MCF 10A (cell line): ENCODE results near the gene HES7. TPM values are rescaled to one million over a fixed set of nuclear protein-coding genes. Genes with fewer than 3 reads are reported as not detected.
"Not testable (repeated sequence)": the region's sequence is repeated elsewhere in the genome, so short reads cannot be mapped to it uniquely, and the experiment has no call there.

Source experiments
- BruUV-seq: library from RNA; stranded (reverse); fragments of 400-500 nt; replicated peaks from 2 replicates; lab custom pipeline; 2021; lab: Mats Ljungman, UMichigan
- CTCF ChIA-PET: fragments of 300-600 bp; sonication (Branson Sonifier 250); formaldehyde crosslinking; extraction: SDS; loops from one replicate; lab custom pipeline; 2021; ENCODE audit warnings: antibody characterized with exemption, inconsistent platforms; lab: Yijun Ruan, JAX
- POLR2A ChIA-PET: fragments of 300-600, 350-650 bp; sonication (Branson Sonifier 250); formaldehyde crosslinking; extraction: SDS; loops from one replicate; lab custom pipeline; 2020; ENCODE audit warnings: antibody characterized with exemption, inconsistent platforms; lab: Yijun Ruan, JAX
- DNase-seq: peaks from one replicate; pipeline ENCODE4 v3.0.0-alpha.2; 2018; ENCODE audit not compliant: unreplicated experiment
- H3K27ac Mint-ChIP-seq: one replicate; pipeline ENCODE4 v1.8.0; 2022; ENCODE audit warnings: mild to moderate bottlenecking, low read depth, mixed read lengths; ENCODE audit not compliant: unreplicated experiment
- H3K27me3 Mint-ChIP-seq: one replicate; pipeline ENCODE4 v1.8.0; 2022; ENCODE audit warnings: mixed read lengths; ENCODE audit not compliant: insufficient read depth, unreplicated experiment
- H3K36me3 Mint-ChIP-seq: one replicate; pipeline ENCODE4 v1.8.0; 2022; ENCODE audit warnings: mild to moderate bottlenecking, moderate library complexity, mixed read lengths; ENCODE audit not compliant: insufficient read depth, unreplicated experiment
- H3K4me1 Mint-ChIP-seq: one replicate; pipeline ENCODE4 v1.8.0; 2022; ENCODE audit warnings: mixed read lengths; ENCODE audit not compliant: insufficient read depth, unreplicated experiment
- H3K4me3 Mint-ChIP-seq: one replicate; pipeline ENCODE4 v1.8.0; 2022; ENCODE audit warnings: mild to moderate bottlenecking, moderate library complexity, mixed read lengths; ENCODE audit not compliant: unreplicated experiment
- H3K9me3 Mint-ChIP-seq: one replicate; pipeline ENCODE4 v1.8.0; 2022; ENCODE audit warnings: mixed read lengths; ENCODE audit not compliant: unreplicated experiment
- CTCF ChIP-seq: fragments of 200-600 bp; IDR thresholded peaks from one replicate; pipeline ENCODE4 v1.8.0; 2022; ENCODE audit warnings: antibody characterized with exemption, mild to moderate bottlenecking; ENCODE audit not compliant: unreplicated experiment
- intact Hi-C: fragments of 100-400 bp; cut with micrococcal nuclease; formaldehyde crosslinking; loops from 2 replicates; pipeline ENCODE4 v1.14.1; 2022
- total RNA-seq: library from RNA; stranded (reverse); gene quantifications from 2 replicates; pipeline ENCODE4 v1.2.3, GENCODE V29; 2022

The HES7 gene
- total RNA-seq, 1 experiment from 2014 or later, result 5.9 TPM

- Mint-ChIP-seq H3K4me3 (no peak overlapping the region), H3K27ac (no peak overlapping the region), H3K4me1 (peaks cover 7% of the 10 kb centered on the region), H3K9me3 (no peaks in the 10 kb centered on the region), H3K36me3 (no peaks in the 10 kb centered on the region), H3K27me3 (no peaks in the 10 kb centered on the region)
- intact Hi-C loops, result loop anchor here (1.0 to 5.0 kb wide), 3 partner anchors 29 to 221 kb away; partner anchors contain the start of gene ALOXE3
- TF ChIP-seq CTCF, result no peak
- DNase-seq, result no peak
- CTCF ChIA-PET, result interaction anchor here (0.6 to 9.2 kb wide), 11 partner anchors 9 to 157 kb away, joined by 3 to 209 read pairs (median 3); partner anchors contain the start of gene ALOXE3
- BruUV-seq, result no TSS peak
- POLR2A ChIA-PET, result interaction anchor here (0.6 kb wide), 1 partner anchor 91 kb away, joined by 3 read pairs; no protein-coding TSS in a partner anchor
These were observed 43.1 kb downstream of the HES7 start for GRCh38 chr17:8080799-8081219.

- intact Hi-C loops, result loop anchor here (1.0 to 5.0 kb wide), 3 partner anchors 30 to 222 kb away; partner anchors contain the start of gene ALOXE3
- no peak for TF ChIP-seq CTCF
These were observed 43.6 kb downstream of the HES7 start for GRCh38 chr17:8080208-8080798.

GRCh38 chr17:8079291-8080207 lies 44.4 kb downstream of the HES7 start:
- Mint-ChIP-seq H3K4me1 (peaks cover 6% of the 10 kb centered on the region), H3K27me3 (peaks cover 11% of the 10 kb centered on the region), H3K4me3 (peak overlapping the region; percentile 61), H3K36me3 (no peaks in the 10 kb centered on the region), H3K27ac (no peak overlapping the region), H3K9me3 (no peaks in the 10 kb centered on the region)
- no TSS peak for BruUV-seq
- intact Hi-C loops, result loop anchor here (1.0 to 5.0 kb wide), 3 partner anchors 31 to 223 kb away; partner anchors contain the start of gene ALOXE3
- TF ChIP-seq CTCF, result peak; percentile 87
- peak; percentile 60 for DNase-seq
- CTCF ChIA-PET, result interaction anchor here (0.6 to 9.2 kb wide), 20 partner anchors 8 to 706 kb away, joined by 3 to 209 read pairs (median 5); partner anchors contain the start of genes ALOX12B and ALOXE3
- POLR2A ChIA-PET, result interaction anchor here (1.1 kb wide), 1 partner anchor 62 kb away, joined by 3 read pairs; no protein-coding TSS in a partner anchor

More at GRCh38 chr17:8080208-8080798, 43.6 kb downstream of the HES7 start:
- Mint-ChIP-seq H3K4me3 (peak overlapping the region; percentile 61), H3K27ac (no peak overlapping the region), H3K27me3 (peaks cover 3% of the 10 kb centered on the region), H3K36me3 (no peaks in the 10 kb centered on the region), H3K9me3 (no peaks in the 10 kb centered on the region), H3K4me1 (peaks cover 7% of the 10 kb centered on the region)
- CTCF ChIA-PET, result interaction anchor here (0.6 to 9.2 kb wide), 11 partner anchors 9 to 350 kb away, joined by 3 to 209 read pairs (median 4); partner anchors contain the start of gene ALOXE3
- POLR2A ChIA-PET, result no interaction called here
- BruUV-seq, result no TSS peak
- DNase-seq, result no peak

GRCh38 chr17:8077939-8078338 lies 46.0 kb downstream of the HES7 start:
- H3K9me3 Mint-ChIP-seq, intact Hi-C loops, DNase-seq, H3K36me3 Mint-ChIP-seq, BruUV-seq, H3K27ac Mint-ChIP-seq, H3K4me3 Mint-ChIP-seq: not testable (repeated sequence)
- Mint-ChIP-seq H3K4me1 (peaks cover 14% of the 10 kb centered on the region), H3K27me3 (peaks cover 23% of the 10 kb centered on the region)
- ChIA-PET CTCF (interaction anchor here (0.7 to 9.2 kb wide), 8 partner anchors 9 to 223 kb away, joined by 5 to 209 read pairs (median 9); partner anchors contain the start of gene ALOXE3), POLR2A (interaction anchor here (0.6 to 1.1 kb wide), 2 partner anchors 38 to 64 kb away, joined by 3 read pairs; no protein-coding TSS in a partner anchor)
